PFSK-1 (cell line): Measurements from ENCODE around the gene KDM5A.

Source experiments
- FOXP2 ChIP-seq: optimal IDR thresholded peaks from 2 replicates; pipeline ENCODE3; 2011; ENCODE audit warnings: borderline replicate concordance, control low read depth, inconsistent platforms; ENCODE audit not compliant: insufficient read depth; ENCODE audit errors: extremely low read length, extremely low read depth
- POLR2AphosphoS5 ChIP-seq: IDR thresholded peaks from 2 replicates; pipeline ENCODE4 v1.6.1; 2012; ENCODE audit warnings: low read depth, mild to moderate bottlenecking, control low read depth, low read length, moderate library complexity
- SIN3A ChIP-seq: IDR thresholded peaks from 2 replicates; pipeline ENCODE4 v1.6.1; 2012; ENCODE audit warnings: mild to moderate bottlenecking, low read length, moderate library complexity, borderline replicate concordance; ENCODE audit not compliant: insufficient read depth
- TAF1 ChIP-seq: IDR thresholded peaks from 2 replicates; pipeline ENCODE4 v1.6.1; 2012; ENCODE audit warnings: low read length, control low read depth, borderline replicate concordance; ENCODE audit not compliant: insufficient read depth
- TF ChIP-seq, protein P1 (sequence below), 2 experiments: IDR thresholded peaks; 2 replicates each; pipeline versions ENCODE4 v1.6.1 to v1.8.0; 2011 to 2012; ENCODE audit warnings: low read depth in 2 of 2, low read length in 2 of 2, control low read depth in 1 of 2, inconsistent platforms in 1 of 2, mild to moderate bottlenecking in 1 of 2, moderate library complexity in 1 of 2; ENCODE audit not compliant: insufficient read depth in 1 of 2

KDM5A gene

DNA sequence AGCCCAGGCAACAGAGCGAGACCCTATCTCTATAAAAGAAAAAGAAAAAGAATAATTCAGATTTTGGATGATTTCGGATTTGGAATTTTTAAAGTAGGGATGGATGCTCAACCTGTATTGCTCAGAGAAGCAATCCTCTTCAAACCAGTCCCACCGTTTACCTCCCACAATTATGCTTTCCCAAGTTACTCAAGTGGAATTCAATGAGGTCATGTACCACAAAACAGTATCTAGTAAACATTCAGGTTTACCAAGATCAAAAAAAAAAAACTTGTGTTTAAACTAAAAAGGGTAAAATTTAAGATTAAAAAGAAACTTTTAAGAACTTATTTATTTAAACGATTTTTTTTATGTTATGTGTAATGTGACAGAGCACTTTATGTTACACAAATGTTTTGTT lies 2.5 kb downstream of the KDM5A start:
- no peak for TF ChIP-seq FOXP2
- TF ChIP-seq, protein P1, sequence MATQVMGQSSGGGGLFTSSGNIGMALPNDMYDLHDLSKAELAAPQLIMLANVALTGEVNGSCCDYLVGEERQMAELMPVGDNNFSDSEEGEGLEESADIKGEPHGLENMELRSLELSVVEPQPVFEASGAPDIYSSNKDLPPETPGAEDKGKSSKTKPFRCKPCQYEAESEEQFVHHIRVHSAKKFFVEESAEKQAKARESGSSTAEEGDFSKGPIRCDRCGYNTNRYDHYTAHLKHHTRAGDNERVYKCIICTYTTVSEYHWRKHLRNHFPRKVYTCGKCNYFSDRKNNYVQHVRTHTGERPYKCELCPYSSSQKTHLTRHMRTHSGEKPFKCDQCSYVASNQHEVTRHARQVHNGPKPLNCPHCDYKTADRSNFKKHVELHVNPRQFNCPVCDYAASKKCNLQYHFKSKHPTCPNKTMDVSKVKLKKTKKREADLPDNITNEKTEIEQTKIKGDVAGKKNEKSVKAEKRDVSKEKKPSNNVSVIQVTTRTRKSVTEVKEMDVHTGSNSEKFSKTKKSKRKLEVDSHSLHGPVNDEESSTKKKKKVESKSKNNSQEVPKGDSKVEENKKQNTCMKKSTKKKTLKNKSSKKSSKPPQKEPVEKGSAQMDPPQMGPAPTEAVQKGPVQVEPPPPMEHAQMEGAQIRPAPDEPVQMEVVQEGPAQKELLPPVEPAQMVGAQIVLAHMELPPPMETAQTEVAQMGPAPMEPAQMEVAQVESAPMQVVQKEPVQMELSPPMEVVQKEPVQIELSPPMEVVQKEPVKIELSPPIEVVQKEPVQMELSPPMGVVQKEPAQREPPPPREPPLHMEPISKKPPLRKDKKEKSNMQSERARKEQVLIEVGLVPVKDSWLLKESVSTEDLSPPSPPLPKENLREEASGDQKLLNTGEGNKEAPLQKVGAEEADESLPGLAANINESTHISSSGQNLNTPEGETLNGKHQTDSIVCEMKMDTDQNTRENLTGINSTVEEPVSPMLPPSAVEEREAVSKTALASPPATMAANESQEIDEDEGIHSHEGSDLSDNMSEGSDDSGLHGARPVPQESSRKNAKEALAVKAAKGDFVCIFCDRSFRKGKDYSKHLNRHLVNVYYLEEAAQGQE (IDR thresholded peaks at IDR 0.05; ENCODE audit: insufficient read depth in 1 of 2, low read depth in 2 of 2, low read length in 2 of 2), result no peak
- no peak for TF ChIP-seq TAF1
- TF ChIP-seq SIN3A, result no peak
- TF ChIP-seq POLR2AphosphoS5, result no peak

DNA sequence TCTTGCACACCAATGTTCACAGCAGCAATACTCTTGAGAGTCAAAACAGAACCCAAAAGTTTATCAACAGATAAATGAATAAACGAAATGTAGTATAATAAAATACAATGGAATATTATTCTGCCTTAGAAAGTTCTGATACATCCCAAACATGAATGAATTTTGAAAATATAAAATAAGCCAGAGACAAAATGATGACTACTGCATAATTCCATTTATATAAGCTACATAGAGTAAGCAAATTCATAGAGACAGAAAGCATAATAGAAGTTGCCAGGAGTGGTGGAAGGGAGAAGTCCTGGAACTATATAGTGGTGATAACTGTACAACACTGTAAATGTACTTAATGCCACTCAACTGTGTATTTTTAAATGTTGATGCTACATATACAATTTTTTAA lies 21.1 kb downstream of the KDM5A start:
- TF ChIP-seq, protein P1 (IDR thresholded peaks at IDR 0.05; ENCODE audit: insufficient read depth in 1 of 2, low read depth in 2 of 2, low read length in 2 of 2), result no peak
- no peak for TF ChIP-seq SIN3A
- no peak for TF ChIP-seq POLR2AphosphoS5
- no peak for TF ChIP-seq TAF1
- TF ChIP-seq FOXP2, result no peak

DNA sequence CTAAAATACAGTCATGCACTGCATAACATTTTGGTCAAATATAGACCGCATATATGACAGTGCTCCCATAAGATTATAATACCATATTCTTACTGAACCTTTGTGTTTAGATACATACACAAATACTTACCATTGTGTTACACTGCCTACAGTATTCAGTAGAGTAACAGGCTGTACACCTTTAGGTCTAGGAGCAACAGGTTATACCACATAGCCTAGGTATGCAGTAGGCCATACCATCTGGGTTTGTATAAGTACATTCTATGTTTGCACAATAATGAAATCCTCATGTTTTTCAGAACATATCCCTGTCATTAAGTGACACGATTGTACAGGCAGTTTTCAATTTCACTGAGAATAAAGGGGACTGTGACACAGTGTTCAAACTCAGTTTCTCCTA lies 22.3 kb downstream of the KDM5A start:
- TF ChIP-seq FOXP2, result no peak
- no peak for TF ChIP-seq POLR2AphosphoS5
- TF ChIP-seq SIN3A, result no peak
- TF ChIP-seq, protein P1 (IDR thresholded peaks at IDR 0.05; ENCODE audit: insufficient read depth in 1 of 2, low read depth in 2 of 2, low read length in 2 of 2), result no peak
- no peak for TF ChIP-seq TAF1

DNA sequence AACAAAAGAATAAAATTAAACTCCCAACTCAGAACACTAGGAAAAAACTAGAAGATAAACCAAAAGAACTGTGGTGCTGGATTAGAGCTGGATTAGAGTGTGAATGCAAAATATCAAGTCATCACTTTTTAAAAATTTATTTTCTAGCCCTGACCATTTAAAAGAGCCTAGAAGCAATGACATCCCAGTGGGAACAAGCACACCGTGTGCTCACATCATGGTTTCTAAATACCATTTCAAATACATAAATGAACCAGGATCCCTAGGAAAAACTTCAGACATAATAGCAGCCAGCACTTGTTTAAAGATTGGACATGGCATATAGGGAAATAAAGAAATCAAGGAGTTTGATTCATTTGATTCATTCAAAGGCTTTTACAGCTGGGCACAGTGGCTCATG lies 30.0 kb downstream of the KDM5A start:
- TF ChIP-seq TAF1 (no peak), FOXP2 (no peak), POLR2AphosphoS5 (no peak), SIN3A (no peak)
- TF ChIP-seq, protein P1 (IDR thresholded peaks at IDR 0.05; ENCODE audit: insufficient read depth in 1 of 2, low read depth in 2 of 2, low read length in 2 of 2), result no peak
